ENCODE results near the gene DTNB.

GRCh38 chr2:25685741-25686140 is 12.4 kb upstream of the DTNB start:
- TF ChIP-seq REST (IDR thresholded peaks at IDR 0.05; ENCODE audit: insufficient read depth in 1 of 2, low read depth in 2 of 2, low read length in 2 of 2), result no peak
- no peak for TF ChIP-seq SIN3A (IDR thresholded peaks at IDR 0.05; ENCODE audit: borderline replicate concordance, insufficient read depth, low read length)
- no peak for TF ChIP-seq TAF1 (IDR thresholded peaks at IDR 0.05; ENCODE audit: borderline replicate concordance, insufficient read depth, low read length)
- TF ChIP-seq POLR2AphosphoS5 (IDR thresholded peaks at IDR 0.05; ENCODE audit: low read depth, low read length), result no peak
- TF ChIP-seq FOXP2 (optimal IDR thresholded peaks at IDR 0.05; ENCODE audit: borderline replicate concordance, extremely low read depth, extremely low read length, insufficient read depth), result no peak

Data from PFSK-1 (cell line).